Lower lobe of right lung (tissue), 2 donors: ENCODE data around the gene TRIM59. TPM values are rescaled to one million over a fixed set of nuclear protein-coding genes. Genes with fewer than 3 reads are reported as not detected.
A peak's percentile ranks its signal among the peaks of the same experiment; 100 is the strongest.
"Not testable (repeated sequence)": the region's sequence is repeated elsewhere in the genome, so short reads cannot be mapped to it uniquely, and the experiment has no call there.

ENCODE experiments used
- ATAC-seq, 2 donors: fragments of 200-7000 bp; cut with Tn5 transposase; one replicate each; pipeline ENCODE4 v1.9.1; 2020 to 2022; ENCODE audit warnings: mild to moderate bottlenecking in 2 of 2, moderate library complexity in 2 of 2
- DNase-seq: peaks from one replicate; pipeline ENCODE4 v3.0.0-alpha.2; 2020
- H3K27ac ChIP-seq: fragments of 200-600 bp; one replicate; pipeline ENCODE4 v1.8.0; 2022
- H3K27me3 ChIP-seq: fragments of 200-600 bp; one replicate; pipeline ENCODE4 v1.8.0; 2022; ENCODE audit warnings: low read depth
- H3K36me3 ChIP-seq: fragments of 200-600 bp; one replicate; pipeline ENCODE4 v1.8.0; 2022; ENCODE audit warnings: mild to moderate bottlenecking
- H3K4me1 ChIP-seq: fragments of 200-600 bp; one replicate; pipeline ENCODE4 v1.8.0; 2022
- H3K4me3 ChIP-seq: fragments of 200-600 bp; one replicate; pipeline ENCODE4 v1.8.0; 2022; ENCODE audit warnings: mild to moderate bottlenecking
- H3K9me3 ChIP-seq: fragments of 200-600 bp; one replicate; pipeline ENCODE4 v1.8.0; 2022
- intact Hi-C: fragments of 100-400 bp; cut with DNase I; formaldehyde crosslinking; loops from one replicate; pipeline ENCODE4 v1.11.0; 2022
- total RNA-seq: library from RNA; stranded (reverse); fragmentation: NEBNext Ultra II Directional; extraction: Animal tissue kit (Norgen Biotek cat#: 25700); gene quantifications from one replicate; pipeline ENCODE4 v1.2.1, GENCODE V29; 2021
- TF ChIP-seq, protein P1 (sequence below): fragments of 200-600 bp; IDR thresholded peaks from one replicate; pipeline ENCODE4 v1.8.0; 2022; ENCODE audit warnings: antibody characterized with exemption, mild to moderate bottlenecking
- donor health status: DM: no; HTN: yes; CAD: no; lungs with severe emphysema.

Gene TRIM59
- total RNA-seq, 1 donor from 2014 or later, result 4.4 TPM

DNA sequence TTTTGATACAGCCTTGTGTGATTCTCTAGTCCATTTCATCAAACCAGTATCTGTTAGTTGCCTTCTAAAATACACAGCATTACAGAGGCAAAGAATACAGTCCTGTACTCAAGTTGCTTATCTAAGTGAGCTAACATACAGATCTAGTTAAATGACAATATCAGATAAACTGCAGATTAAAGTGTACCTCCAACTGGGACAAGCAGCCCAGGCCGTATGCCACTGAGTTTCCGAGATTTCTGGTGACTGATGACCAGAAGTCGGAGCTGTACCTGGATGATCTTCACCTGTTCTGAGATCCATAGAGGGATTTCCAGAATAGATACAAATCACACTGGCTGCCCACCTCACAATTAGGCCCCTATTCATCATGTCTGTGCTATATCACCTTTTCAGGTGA is 6.3 kb upstream of the TRIM59 start:
- Histone ChIP-seq H3K27me3 (no peaks in the 10 kb centered on the region), H3K9me3 (no peaks in the 10 kb centered on the region), H3K36me3 (no peaks in the 10 kb centered on the region), H3K4me1 (no peaks in the 10 kb centered on the region), H3K4me3 (no peak overlapping the region), H3K27ac (no peak overlapping the region)
- TF ChIP-seq, protein P1, sequence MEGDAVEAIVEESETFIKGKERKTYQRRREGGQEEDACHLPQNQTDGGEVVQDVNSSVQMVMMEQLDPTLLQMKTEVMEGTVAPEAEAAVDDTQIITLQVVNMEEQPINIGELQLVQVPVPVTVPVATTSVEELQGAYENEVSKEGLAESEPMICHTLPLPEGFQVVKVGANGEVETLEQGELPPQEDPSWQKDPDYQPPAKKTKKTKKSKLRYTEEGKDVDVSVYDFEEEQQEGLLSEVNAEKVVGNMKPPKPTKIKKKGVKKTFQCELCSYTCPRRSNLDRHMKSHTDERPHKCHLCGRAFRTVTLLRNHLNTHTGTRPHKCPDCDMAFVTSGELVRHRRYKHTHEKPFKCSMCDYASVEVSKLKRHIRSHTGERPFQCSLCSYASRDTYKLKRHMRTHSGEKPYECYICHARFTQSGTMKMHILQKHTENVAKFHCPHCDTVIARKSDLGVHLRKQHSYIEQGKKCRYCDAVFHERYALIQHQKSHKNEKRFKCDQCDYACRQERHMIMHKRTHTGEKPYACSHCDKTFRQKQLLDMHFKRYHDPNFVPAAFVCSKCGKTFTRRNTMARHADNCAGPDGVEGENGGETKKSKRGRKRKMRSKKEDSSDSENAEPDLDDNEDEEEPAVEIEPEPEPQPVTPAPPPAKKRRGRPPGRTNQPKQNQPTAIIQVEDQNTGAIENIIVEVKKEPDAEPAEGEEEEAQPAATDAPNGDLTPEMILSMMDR, result no peak
- intact Hi-C loops, result no loop called here
- no peak for DNase-seq
- no peak for ATAC-seq

DNA sequence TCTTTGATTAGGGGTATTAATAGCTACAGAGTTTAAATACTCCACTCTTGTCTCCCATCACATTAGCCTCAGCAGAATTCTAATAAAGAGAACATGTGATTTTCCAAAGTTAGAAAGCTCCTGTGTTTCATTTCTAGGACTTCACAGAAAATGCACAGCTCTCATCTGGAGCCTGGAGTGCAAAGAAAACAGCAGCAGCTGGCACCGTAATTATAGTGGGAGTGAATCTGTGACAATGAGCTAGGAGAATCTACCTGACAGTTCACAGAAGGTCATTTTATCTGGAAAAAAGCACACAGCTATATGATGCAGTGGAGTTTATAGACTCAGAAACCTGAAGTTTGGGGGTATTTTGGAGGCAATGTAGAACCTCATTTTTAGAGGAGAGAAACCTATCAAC is 5.4 kb upstream of the TRIM59 start:
- Histone ChIP-seq H3K4me3 (no peak overlapping the region), H3K27ac (no peak overlapping the region), H3K36me3 (no peaks in the 10 kb centered on the region), H3K9me3 (no peaks in the 10 kb centered on the region), H3K4me1 (peaks cover 4% of the 10 kb centered on the region), H3K27me3 (no peaks in the 10 kb centered on the region)
- TF ChIP-seq, protein P1, result no peak
- DNase-seq, result no peak
- no peak for ATAC-seq
- intact Hi-C loops, result no loop called here

DNA sequence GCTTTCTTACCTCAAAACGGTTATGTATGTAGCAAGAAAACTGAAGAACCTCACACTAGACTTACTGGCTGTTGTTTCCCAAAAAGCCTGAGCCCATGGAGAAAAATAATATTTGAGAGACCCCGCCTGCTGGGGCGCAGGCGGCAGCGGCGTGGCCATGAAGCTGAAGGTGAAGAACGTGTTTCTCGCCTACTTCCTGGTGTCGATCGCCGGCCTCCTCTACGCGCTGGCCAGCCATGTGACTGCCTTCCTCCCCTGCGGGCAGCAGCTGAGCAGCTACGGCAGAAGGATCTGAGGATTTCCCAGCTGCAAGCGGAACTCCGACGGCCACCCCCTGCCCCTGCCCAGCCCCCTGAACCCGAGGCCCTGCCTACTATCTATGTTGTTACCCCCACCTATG is 2.7 kb upstream of the TRIM59 start:
- ATAC-seq, DNase-seq, H3K9me3 ChIP-seq, H3K36me3 ChIP-seq, H3K4me1 ChIP-seq, H3K27me3 ChIP-seq, intact Hi-C loops, H3K4me3 ChIP-seq, H3K27ac ChIP-seq: not testable (repeated sequence)

DNA sequence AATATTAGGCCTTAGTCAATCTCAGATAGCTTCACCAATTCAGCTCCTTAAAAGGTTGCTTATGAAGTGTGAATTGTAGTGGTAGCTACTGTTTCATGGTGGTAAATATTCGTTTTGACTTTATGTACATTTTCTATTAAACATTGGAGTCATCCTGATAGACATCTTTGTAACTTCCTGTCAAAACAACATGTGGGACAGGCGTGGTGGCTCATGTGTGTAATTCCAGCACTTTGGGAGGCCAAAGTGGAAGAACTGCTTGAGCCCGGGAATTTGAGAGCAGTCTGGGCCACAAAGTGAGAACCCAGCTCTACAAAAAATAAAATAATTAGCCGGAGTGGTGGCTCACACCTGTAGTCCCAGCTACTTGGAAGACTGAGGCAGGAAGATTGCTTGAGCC is 2.0 kb upstream of the TRIM59 start:
- Histone ChIP-seq H3K4me3 (no peak overlapping the region), H3K4me1 (peaks cover 6% of the 10 kb centered on the region), H3K9me3 (no peaks in the 10 kb centered on the region), H3K36me3 (no peaks in the 10 kb centered on the region), H3K27me3 (peaks cover 3% of the 10 kb centered on the region), H3K27ac (no peak overlapping the region)
- TF ChIP-seq, protein P1, result no peak
- ATAC-seq, result no peak
- intact Hi-C loops, result no loop called here
- DNase-seq, result no peak

DNA sequence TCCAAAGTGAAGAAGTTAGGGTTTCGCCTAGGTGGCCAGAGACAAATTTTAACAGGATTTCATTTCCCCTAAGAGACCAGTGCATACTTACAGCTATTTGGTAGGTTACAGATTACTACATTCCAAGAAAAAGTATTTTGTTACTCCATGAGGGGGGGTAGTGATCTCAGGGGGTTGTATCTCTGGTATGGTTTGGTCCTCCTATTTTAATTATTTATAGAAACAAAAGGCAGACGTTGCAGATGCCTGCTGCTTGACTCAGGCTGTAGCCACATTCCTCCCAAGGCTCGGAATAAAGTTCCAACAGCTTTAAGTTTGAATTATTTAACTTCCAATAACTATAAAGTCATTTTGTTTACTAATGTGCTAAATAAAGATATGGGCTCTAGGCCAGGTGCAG is 1.3 kb upstream of the TRIM59 start:
- intact Hi-C loops, result no loop called here
- Histone ChIP-seq H3K4me3 (no peak overlapping the region), H3K27ac (no peak overlapping the region), H3K4me1 (peaks cover 6% of the 10 kb centered on the region), H3K27me3 (peaks cover 3% of the 10 kb centered on the region), H3K9me3 (no peaks in the 10 kb centered on the region), H3K36me3 (no peaks in the 10 kb centered on the region)
- DNase-seq, result no peak
- TF ChIP-seq, protein P1, result no peak
- ATAC-seq, result no peak

DNA sequence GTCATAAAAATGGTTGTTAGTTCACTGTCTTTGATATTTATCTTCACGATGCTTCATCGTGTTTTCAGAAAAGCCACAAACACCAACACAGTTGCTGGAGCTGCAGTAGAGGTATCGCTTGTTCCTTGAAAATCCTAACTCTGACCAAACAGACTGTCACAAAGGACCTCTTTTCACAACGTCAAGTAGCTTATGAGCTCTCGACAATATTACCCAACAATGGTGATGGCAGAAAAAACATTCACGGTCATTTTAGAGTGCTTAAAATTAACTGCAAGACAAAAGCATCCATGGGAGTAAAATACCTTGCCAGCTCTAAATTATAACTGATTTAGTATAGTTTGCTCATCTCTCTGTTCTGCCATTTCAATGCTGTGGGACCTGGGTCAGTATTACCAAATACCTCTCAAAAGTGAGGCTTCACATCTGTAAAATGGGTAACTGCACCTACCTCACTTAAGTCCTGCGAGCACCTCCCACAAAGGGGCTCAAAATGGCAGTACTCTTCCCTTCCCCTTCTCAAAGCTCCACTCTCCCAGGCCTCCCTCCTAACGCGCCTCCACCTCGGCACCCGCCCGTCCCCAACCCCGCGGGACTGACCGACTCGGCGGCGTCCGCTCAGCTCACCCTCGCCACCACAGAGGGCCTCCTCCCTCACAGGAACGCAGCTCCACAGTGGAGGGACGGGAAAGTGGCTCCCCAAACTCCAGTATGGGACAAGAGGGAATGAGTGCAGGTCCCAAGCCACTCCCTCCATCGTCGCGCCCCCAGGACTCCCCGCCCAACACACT is 546 bp downstream of the TRIM59 start:
- intact Hi-C loops, result no loop called here
- Histone ChIP-seq H3K4me1 (peaks cover 6% of the 10 kb centered on the region), H3K27ac (peak overlapping the region; percentile 76), H3K36me3 (no peaks in the 10 kb centered on the region), H3K9me3 (no peaks in the 10 kb centered on the region), H3K27me3 (peaks cover 3% of the 10 kb centered on the region), H3K4me3 (peak overlapping the region; percentile 57)
- DNase-seq (no peak), ATAC-seq (peak; percentile 70 to 73)
- TF ChIP-seq, protein P1, result no peak
